Measurements from ENCODE around the gene ODC1.
A peak's percentile ranks its signal among the peaks of the same experiment; 100 is the strongest.
"Not testable (repeated sequence)": the region's sequence is repeated elsewhere in the genome, so short reads cannot be mapped to it uniquely, and the experiment has no call there.

The ODC1 gene

GRCh38 chr2:10477443-10478297 lies 29.5 kb upstream of the ODC1 start:
- DNase-seq = no peak

- DNase-seq = no peak
Measured at GRCh38 chr2:10476723-10477442, 28.8 kb upstream of the ODC1 start.

GRCh38 chr2:10475811-10476660 lies 27.9 kb upstream of the ODC1 start:
- no peak for DNase-seq

- no peak for DNase-seq
Measured at GRCh38 chr2:10475221-10475722, 27.1 kb upstream of the ODC1 start.

GRCh38 chr2:10473121-10473756 lies 25.1 kb upstream of the ODC1 start:
- no peak for DNase-seq

GRCh38 chr2:10471955-10472354 lies 23.8 kb upstream of the ODC1 start:
- no peak for DNase-seq

GRCh38 chr2:10471046-10471571 lies 23.0 kb upstream of the ODC1 start:
- DNase-seq = no peak

GRCh38 chr2:10469955-10470608 lies 22.0 kb upstream of the ODC1 start:
- DNase-seq = no peak

- DNase-seq = no peak
Measured at GRCh38 chr2:10469301-10469700, 21.2 kb upstream of the ODC1 start.

- no peak for DNase-seq
Measured at GRCh38 chr2:10467401-10467800, 19.3 kb upstream of the ODC1 start.

GRCh38 chr2:10466801-10467200 lies 18.7 kb upstream of the ODC1 start:
- DNase-seq = no peak

GRCh38 chr2:10465910-10466309 lies 17.8 kb upstream of the ODC1 start:
- DNase-seq = no peak

- no peak for DNase-seq
Measured at GRCh38 chr2:10462178-10463083, 14.3 kb upstream of the ODC1 start.

- DNase-seq = no peak
Measured at GRCh38 chr2:10460366-10460796, 12.3 kb upstream of the ODC1 start.

- DNase-seq = no peak
Measured at GRCh38 chr2:10457846-10458598, 9.9 kb upstream of the ODC1 start.

GRCh38 chr2:10457195-10457594 lies 9.1 kb upstream of the ODC1 start:
- DNase-seq = not testable (repeated sequence)

GRCh38 chr2:10454505-10454904 lies 6.4 kb upstream of the ODC1 start:
- DNase-seq = no peak

GRCh38 chr2:10453905-10454298 lies 5.8 kb upstream of the ODC1 start:
- DNase-seq = no peak

GRCh38 chr2:10452956-10453904 lies 5.1 kb upstream of the ODC1 start:
- peak; percentile 32 for DNase-seq

All from NCI-H187 treated with DMSO at 0.1 percent for 48 hours (cell line).